ENCODE data around the gene EGLN1. TPM values are rescaled to one million over a fixed set of nuclear protein-coding genes. Genes with fewer than 3 reads are reported as not detected.

EGLN1 gene
- total RNA-seq, 1 donor from 2014 or later: 29.7 TPM

GRCh38 chr1:231315887-231316286 lies 106.2 kb downstream of the EGLN1 start:
- TF ChIP-seq, protein P1, sequence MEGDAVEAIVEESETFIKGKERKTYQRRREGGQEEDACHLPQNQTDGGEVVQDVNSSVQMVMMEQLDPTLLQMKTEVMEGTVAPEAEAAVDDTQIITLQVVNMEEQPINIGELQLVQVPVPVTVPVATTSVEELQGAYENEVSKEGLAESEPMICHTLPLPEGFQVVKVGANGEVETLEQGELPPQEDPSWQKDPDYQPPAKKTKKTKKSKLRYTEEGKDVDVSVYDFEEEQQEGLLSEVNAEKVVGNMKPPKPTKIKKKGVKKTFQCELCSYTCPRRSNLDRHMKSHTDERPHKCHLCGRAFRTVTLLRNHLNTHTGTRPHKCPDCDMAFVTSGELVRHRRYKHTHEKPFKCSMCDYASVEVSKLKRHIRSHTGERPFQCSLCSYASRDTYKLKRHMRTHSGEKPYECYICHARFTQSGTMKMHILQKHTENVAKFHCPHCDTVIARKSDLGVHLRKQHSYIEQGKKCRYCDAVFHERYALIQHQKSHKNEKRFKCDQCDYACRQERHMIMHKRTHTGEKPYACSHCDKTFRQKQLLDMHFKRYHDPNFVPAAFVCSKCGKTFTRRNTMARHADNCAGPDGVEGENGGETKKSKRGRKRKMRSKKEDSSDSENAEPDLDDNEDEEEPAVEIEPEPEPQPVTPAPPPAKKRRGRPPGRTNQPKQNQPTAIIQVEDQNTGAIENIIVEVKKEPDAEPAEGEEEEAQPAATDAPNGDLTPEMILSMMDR (IDR thresholded peaks at IDR 0.05): peak; percentile 53
- H3K4me3 ChIP-seq: no peak overlapping the region
- intact Hi-C loops (cut with DNase I): no loop called here
- peak; percentile 56 to 77 for ATAC-seq
- H3K9me3 ChIP-seq: no peaks in the 10 kb centered on the region
- DNase-seq: peak; percentile 56
- H3K27ac ChIP-seq: no peak overlapping the region
- no peaks in the 10 kb centered on the region for H3K27me3 ChIP-seq (ENCODE audit: low read depth)
- H3K4me1 ChIP-seq: no peaks in the 10 kb centered on the region
- no peaks in the 10 kb centered on the region for H3K36me3 ChIP-seq

Other genes with a start within 250 kb of the EGLN1 start
- 36.7 TPM for gene GNPAT, start 181.1 kb downstream of the EGLN1 start, total RNA-seq
- 20.6 TPM for gene EXOC8, start 84.4 kb downstream of the EGLN1 start, total RNA-seq
- 8.9 TPM for gene SPRTN, start 84.0 kb downstream of the EGLN1 start, total RNA-seq
- 38.4 TPM for gene TSNAX, start 106.4 kb upstream of the EGLN1 start, total RNA-seq
- 13.6 TPM for gene DISC1, start 204.5 kb upstream of the EGLN1 start, total RNA-seq